HG03045 (cell line): ENCODE measurements around the gene ABCB9.

ENCODE experiments used
- ATAC-seq: cut with Tn5 transposase; IDR thresholded peaks from one replicate; pipeline ENCODE4 v1.9.1; 2021; ENCODE audit warnings: mild to moderate bottlenecking, moderate library complexity; ENCODE audit not compliant: unreplicated experiment

ABCB9 gene

GRCh38 chr12:122966743-122967550 is 684 bp upstream of the ABCB9 start:
- ATAC-seq = no peak

- ATAC-seq = no peak
These were observed 927 bp downstream of the ABCB9 start for GRCh38 chr12:122965321-122965751.

- ATAC-seq = no peak
These were observed 1.6 kb downstream of the ABCB9 start for GRCh38 chr12:122964439-122965257.

- no peak for ATAC-seq
These were observed 2.4 kb downstream of the ABCB9 start for GRCh38 chr12:122963941-122964265.

GRCh38 chr12:122961531-122962329 is 4.5 kb downstream of the ABCB9 start:
- ATAC-seq = no peak

GRCh38 chr12:122960193-122960569 is 6.1 kb downstream of the ABCB9 start:
- ATAC-seq = no peak

- no peak for ATAC-seq
These were observed 6.6 kb downstream of the ABCB9 start for GRCh38 chr12:122959566-122960192.

- no peak for ATAC-seq
These were observed 7.9 kb downstream of the ABCB9 start for GRCh38 chr12:122958198-122958888.

GRCh38 chr12:122956035-122956434 is 10.2 kb downstream of the ABCB9 start:
- ATAC-seq = no peak

- ATAC-seq = no peak
These were observed 11.1 kb downstream of the ABCB9 start for GRCh38 chr12:122955156-122955555.

GRCh38 chr12:122951979-122952892 is 14.0 kb downstream of the ABCB9 start:
- ATAC-seq = peak; percentile 71

- no peak for ATAC-seq
These were observed 14.9 kb downstream of the ABCB9 start for GRCh38 chr12:122951406-122951805.

GRCh38 chr12:122949816-122950675 is 16.2 kb downstream of the ABCB9 start:
- no peak for ATAC-seq

GRCh38 chr12:122949405-122949804 is 16.9 kb downstream of the ABCB9 start:
- ATAC-seq = no peak

- no peak for ATAC-seq
These were observed 17.7 kb downstream of the ABCB9 start for GRCh38 chr12:122948605-122949004.

- ATAC-seq = no peak
These were observed 18.9 kb downstream of the ABCB9 start for GRCh38 chr12:122947352-122947792.

GRCh38 chr12:122946690-122947341 is 19.4 kb downstream of the ABCB9 start:
- ATAC-seq = peak; percentile 65
